ENCODE data around the gene IER5L. TPM values are rescaled to one million over a fixed set of nuclear protein-coding genes. Genes with fewer than 3 reads are reported as not detected.

Gene IER5L
- total and polyA plus RNA-seq, 2 donors (not counting 3 experiments of a cell fraction or from before 2014, with no cell fraction given): 5.3 to 12.3 TPM

- Histone ChIP-seq H2AFZ (ENCODE audit: low read depth, low read length) (no peak overlapping the region), H3K4me1 (ENCODE audit: control insufficient read depth, extremely low read depth, insufficient read depth, low read length) (peaks cover 23% of the 10 kb centered on the region), H3K9ac (replicated peaks; ENCODE audit: extremely low read depth, insufficient read depth, low read length) (no peak overlapping the region), H3K4me2 (ENCODE audit: insufficient read depth, low read length) (no peak overlapping the region), H3K9me1 (replicated peaks; ENCODE audit: control insufficient read depth, extremely low read depth, insufficient read depth, low read length) (no peaks in the 10 kb centered on the region), H3K27me3 (ENCODE audit: control insufficient read depth in 2 of 2, insufficient read depth in 2 of 2, low read length in 2 of 2) (no peaks in the 10 kb centered on the region), H3K79me2 (ENCODE audit: control insufficient read depth, insufficient read depth, low read length) (no peaks in the 10 kb centered on the region), H3K9me3 (replicated peaks; ENCODE audit: control insufficient read depth, insufficient read depth, low read length) (no peaks in the 10 kb centered on the region), H4K20me1 (replicated peaks; ENCODE audit: control insufficient read depth, extremely low read depth, insufficient read depth, low read length) (no peaks in the 10 kb centered on the region), H3K4me3 (replicated peaks in 1 of 3; ENCODE audit: insufficient read depth in 1 of 3, low read depth in 1 of 3, low read length in 3 of 3) (no peak overlapping the region), H3K27ac (ENCODE audit: insufficient read depth, low read depth, low read length) (no peak overlapping the region), H3K36me3 (ENCODE audit: control insufficient read depth in 2 of 2, extremely low read depth in 1 of 2, insufficient read depth in 2 of 2, low read length in 2 of 2) (no peaks in the 10 kb centered on the region)
- FAIRE-seq: no peak
- ChIA-PET POLR2A (no interaction called here), CTCF (interaction anchor here (1.1 to 8.2 kb wide), 5 partner anchors 10 to 33 kb away, joined by 4 to 80 read pairs (median 5); no protein-coding TSS in a partner anchor)
- intact Hi-C loops (cut with micrococcal nuclease): no loop called here
- no peak for TF ChIP-seq FOS (IDR thresholded peaks at IDR 0.05; ENCODE audit: borderline replicate concordance, insufficient read depth, low read length)
- no peak for TF ChIP-seq MYC (IDR thresholded peaks at IDR 0.05; ENCODE audit: low read depth, low read length)
- no peak for TF ChIP-seq GATA2 (IDR thresholded peaks at IDR 0.05; ENCODE audit: insufficient read depth, insufficient read length, low read depth, low read length)
- TF ChIP-seq JUN (IDR thresholded peaks at IDR 0.05; ENCODE audit: borderline replicate concordance, insufficient read depth, insufficient read length, low read depth): no peak
- TF ChIP-seq EZH2 (IDR thresholded peaks at IDR 0.05; ENCODE audit: borderline replicate concordance, low read depth, low read length, severe bottlenecking): no peak
- TF ChIP-seq POLR2A (IDR thresholded peaks at IDR 0.05; ENCODE audit: low read depth, low read length): no peak
- no peak for TF ChIP-seq CTCF (IDR thresholded peaks at IDR 0.05; ENCODE audit: extremely low read depth in 1 of 2, insufficient read depth in 1 of 2, low read depth in 1 of 2, low read length in 2 of 2)
- no peak for TF ChIP-seq MAX (IDR thresholded peaks at IDR 0.05; ENCODE audit: insufficient read depth, insufficient read length)
- BruUV-seq (replicated peaks): no TSS peak
- dilution Hi-C loops (cut with MboI; ENCODE audit: extremely low pct_ligation_motif_present, low sequenced_read_pairs): no loop called here
- no peak for DNase-seq (ENCODE audit: low read depth, low spot score)
Measured at GRCh38 chr9:129164246-129164930, 13.7 kb downstream of the IER5L start.

Data from endothelial cell of umbilical vein (primary cell).